Fibroblast of upper back skin (primary cell): ENCODE measurements around the gene SPATA18.
"Not testable (repeated sequence)": the region's sequence is repeated elsewhere in the genome, so short reads cannot be mapped to it uniquely, and the experiment has no call there.

Experiments
- DNase-seq: peaks from one replicate; pipeline ENCODE4 v3.0.0-alpha.2; 2013

The SPATA18 gene

DNA sequence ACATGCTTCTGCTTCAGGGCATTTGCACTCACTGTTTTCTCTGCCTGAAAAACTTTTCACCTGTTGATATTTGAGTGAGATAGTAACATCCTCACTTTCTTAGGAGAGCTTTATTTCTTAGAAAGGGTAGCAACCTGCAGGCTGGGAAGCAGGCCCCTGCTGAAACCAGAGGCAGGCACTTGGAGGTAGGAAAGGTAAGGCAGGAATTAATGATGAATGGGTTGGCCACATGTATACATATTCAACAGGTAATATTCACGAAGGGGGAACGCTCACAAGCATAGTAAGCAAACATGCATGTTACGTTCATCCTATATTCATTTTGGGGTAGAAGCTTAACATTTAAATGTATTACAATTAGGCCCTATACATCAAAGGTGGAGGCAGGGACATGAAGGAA, 3.1 kb downstream of the SPATA18 start:
- DNase-seq = no peak

DNA sequence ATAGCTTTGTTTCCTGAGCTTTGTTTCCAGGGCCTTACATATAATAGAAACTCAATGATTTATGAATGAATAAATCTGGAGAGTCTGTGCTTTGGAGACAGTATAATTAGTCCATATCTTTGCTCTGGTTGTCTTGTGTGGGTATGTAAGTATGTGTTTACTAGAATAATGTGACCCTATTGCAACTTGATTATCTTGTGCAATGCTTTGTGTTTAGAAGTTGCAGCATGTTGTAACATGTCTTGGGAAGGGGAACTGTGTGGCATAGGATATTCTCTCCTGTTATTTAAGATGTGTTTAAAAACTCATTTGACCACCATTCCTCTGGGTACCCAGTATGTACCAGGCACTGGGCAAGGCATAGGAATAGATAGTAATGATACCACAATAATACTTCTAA, 6.1 kb downstream of the SPATA18 start:
- no peak for DNase-seq

DNA sequence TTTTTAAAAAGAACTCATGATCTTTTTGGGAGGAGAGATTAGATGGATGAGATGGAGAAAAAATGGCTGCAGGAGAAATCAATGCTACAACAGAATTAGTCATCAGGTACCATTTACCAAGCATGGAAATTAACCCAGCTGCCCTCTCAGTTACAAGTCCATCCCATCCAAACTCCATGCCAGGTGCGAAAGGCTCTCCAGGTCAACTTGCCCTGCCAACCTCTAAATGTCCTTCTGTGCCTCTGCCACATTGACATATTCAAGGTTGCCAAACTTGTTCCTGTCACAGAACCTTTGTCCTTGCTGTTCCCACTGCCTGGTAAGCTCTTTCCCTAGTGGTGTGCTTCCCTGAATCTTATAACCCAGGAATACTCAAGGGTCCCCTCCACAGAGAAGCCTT, 7.2 kb downstream of the SPATA18 start:
- DNase-seq = no peak

DNA sequence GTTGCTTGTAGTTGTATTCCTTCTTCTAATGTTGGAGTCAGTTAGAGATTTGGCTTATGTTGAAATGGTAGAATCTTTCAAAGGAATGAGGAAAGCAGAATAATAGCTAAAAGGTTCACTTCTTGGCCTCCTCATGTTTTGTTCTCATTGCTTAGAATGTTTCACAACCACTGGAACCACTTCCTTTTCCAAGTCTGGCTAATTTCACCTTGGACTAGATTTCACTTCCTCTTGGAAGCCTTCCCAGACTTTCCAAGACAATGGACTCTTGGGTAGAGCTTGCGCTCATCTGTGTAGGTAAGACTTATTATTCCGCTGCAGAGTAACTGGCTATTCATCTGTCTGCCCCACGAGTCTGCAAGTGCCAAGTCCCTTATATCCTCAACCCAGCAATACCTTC, 8.3 kb downstream of the SPATA18 start:
- DNase-seq = peak; percentile 77

DNA sequence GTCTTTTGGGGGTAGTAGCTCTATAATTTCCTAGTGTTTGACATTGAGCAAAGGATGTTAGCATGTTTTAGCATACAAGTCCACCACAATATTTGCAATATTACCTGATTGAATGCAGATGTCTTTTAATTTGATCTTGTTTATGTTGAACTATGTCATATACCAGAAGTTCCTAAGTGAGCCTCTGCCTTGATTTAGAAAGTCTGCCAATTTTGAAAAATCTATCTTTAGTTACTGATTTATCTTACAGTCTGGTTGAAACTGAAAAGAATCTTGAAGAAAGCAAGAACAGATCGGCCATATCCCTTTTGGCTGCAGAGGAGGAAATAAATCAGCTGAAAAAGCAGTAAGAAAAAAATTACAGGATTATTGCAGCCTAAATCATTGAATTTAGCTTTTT, 18.5 kb downstream of the SPATA18 start:
- peak; percentile 20 for DNase-seq

DNA sequence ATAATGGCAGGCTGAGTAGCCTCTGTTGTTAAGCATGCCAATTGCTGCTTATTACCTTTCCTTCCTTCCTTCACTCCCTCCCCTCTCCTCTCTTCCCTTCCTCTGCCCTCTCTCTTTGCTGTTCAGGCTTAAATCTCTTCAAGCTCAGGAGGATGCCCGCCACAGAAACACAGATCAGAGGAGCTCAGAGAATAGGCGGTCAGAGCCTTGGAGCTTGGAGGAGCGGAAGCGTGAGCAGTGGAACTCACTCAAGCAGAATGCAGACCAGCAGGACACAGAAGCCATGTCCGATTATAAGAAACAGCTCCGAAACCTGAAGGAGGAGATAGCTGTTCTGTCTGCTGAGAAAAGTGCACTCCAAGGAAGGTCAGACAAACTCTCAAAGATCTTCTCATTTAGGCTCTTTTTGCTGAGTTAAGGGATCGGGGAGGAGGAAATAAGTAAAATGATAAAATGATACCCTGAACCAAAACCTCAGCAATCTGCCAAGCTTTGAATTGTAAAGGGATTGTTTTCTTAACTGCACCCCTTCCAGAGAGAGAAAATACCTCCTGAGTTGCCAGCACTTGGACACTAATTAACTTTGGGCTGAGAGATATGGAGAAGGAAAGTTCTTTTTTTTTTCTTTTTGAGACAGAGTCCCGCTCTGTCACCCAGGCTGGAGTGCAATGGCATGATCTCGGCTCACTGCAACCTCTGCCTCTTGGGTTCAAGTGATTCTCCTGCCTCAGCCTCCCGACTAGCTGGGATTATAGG, 20.9 kb downstream of the SPATA18 start:
- DNase-seq = no peak

DNA sequence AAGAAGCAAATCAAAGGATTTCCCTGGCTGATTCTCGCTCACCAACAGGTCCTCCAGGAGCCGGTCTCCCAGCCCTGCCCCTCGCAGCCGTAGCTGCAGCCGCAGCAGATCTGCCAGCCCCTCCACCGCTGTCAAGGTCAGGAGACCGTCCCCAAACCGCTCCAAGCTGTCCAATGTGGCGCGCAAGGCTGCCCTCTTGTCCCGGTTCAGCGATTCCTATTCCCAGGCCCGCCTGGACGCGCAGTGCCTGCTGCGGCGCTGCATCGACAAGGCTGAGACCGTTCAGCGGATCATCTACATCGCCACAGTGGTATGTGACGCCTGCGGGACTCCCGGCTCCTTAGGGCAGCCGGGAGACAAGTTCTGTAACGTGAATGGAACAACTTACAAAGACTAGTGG, 25.6 kb downstream of the SPATA18 start:
- peak; percentile 10 for DNase-seq

DNA sequence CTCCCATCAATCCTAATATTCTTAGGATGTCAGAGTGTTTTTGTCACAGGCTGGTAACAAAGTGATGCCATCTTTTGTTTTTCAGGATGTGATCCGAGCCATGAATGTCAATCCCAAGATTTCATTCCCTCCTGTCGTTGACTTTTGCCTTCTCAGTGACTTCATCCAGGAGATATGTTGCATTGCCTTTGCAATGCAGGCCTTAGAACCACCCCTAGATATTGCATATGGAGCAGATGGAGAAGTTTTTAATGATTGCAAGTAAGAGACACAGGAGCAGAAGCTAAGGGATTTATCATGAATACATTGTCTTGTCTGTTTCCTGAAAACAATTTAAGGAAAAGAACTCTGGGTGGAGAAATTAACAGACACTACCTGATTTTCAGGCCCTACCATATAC, 28.6 kb downstream of the SPATA18 start:
- DNase-seq = no peak

DNA sequence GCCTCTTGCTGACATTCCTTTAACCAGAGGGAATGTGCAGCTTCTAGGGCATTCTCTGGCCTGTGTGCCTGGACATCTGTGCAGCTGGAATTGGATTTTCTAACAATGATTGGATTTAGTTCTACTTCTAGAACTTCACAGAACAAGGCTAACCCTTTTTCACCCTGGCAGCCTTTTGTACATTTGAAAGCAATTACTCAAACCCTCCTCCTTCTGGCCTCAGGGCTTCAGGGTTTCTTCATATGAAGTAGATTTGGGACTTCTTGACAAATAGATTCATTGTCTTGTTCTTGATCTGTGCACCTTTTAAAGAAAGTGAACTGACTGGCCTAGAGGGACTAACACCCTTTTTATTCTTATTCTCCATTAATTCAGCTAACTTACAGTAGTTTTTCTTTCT, 30.1 kb downstream of the SPATA18 start:
- DNase-seq = no peak

DNA sequence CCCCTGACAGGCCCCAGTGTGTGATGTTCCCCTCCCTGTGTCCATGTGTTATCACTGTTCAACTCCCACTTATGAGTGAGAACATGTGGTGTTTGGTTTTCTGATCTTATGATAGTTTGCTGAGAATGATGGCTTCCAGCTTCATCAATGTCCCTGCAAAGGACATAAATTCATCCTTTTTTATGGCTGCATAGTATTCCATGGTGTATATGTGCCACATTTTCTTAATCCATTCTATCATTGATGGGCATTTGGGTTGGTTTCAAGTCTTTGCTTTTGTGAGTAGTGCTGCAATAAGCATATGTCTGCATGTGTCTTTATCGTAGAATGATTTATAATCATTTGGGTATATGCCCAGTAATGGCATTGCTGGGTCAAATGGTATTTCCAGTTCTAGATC, 35.3 kb downstream of the SPATA18 start:
- DNase-seq = not testable (repeated sequence)

DNA sequence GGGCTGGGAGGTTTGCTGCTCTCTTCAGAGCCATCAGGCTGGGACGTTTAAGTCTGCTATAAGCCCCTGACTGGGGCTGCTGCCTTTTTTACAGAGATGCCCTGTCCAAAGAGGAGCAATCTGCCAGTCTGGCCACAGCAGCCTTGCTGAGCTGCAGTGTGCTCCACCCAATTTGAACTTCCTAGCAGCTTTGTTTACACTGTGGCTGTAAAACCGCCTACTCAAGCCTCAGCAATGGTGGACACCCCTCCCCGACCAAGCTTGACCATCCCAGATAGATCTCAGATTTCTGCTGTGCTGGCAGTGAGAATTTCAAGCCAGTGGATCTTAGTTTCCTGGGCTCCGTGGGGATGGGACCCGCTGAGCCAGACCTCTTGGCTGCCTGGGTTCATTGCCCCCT, 40.7 kb downstream of the SPATA18 start:
- DNase-seq = no peak

DNA sequence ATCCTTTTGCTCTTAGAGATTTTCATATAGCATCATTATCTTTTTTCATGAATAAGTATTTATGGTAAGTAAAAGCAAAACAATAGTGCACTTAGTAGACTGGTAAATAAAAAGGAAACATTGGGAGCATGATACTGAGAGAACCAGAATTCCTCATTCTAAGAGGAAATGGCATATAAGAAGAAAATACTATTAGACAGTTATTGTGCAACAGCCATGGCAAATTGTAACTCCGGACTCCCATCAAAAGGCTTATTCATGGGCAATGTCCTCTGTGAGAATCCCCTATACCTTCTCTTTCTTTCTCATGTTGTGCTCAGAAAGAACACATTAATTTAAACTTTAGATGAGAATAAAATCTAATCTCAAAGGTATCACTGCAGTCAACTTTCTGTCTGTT, 42.4 kb downstream of the SPATA18 start:
- DNase-seq = no peak

DNA sequence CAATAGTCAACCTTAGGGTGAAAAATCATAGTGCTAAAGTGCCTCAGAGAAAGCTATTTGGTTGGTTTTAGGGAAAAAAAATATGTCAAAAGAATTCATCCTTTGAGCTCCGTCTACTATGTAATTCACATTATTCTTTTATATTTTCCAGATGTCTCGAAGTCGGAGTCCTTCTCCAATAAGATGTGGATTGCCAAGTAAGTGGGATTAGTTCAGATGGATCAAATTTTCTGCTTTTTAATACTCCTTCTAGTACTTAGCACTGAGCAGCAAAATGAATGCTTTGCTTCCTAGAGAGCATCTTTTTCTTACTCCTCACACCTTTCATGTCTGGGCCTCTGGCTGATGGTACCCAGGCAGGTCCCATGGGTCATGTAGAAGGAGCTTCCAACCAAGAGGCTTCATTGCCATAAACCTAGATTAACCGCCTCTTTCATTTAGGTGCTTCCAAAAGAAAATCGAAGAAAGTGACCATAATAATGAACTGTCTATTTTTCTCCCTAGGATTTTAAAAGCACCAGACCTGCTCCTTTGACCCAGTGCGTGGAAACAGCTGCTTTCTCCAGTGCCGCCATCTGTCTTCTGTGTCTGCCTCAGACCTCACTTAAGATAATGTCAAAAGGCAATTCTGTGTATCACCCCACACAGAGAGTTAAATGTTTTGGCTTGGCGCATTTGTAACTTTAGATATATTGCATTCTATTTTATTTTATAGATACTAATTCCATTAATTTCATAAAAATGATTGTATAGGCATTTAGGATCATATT, 43.5 kb downstream of the SPATA18 start:
- peak; percentile 8 for DNase-seq

DNA sequence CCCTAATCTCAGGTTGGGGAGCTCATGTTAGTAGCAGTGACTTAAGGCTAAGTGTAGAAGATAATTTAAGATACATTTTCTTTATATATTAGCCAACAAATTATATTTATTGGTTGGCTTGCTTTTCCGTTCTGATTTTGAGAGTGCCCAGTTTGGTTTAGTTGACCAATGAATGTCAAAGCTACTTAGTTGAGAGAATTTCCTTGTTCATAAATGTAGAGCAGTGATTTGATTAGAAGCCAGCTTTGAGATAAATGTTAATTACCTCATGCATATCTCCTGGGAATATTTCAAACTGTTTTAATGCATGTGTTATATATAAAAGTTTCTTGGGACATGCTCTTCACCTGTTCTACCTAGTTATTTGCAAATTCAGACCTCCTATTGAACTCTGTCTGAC, 44.3 kb downstream of the SPATA18 start:
- DNase-seq = no peak

DNA sequence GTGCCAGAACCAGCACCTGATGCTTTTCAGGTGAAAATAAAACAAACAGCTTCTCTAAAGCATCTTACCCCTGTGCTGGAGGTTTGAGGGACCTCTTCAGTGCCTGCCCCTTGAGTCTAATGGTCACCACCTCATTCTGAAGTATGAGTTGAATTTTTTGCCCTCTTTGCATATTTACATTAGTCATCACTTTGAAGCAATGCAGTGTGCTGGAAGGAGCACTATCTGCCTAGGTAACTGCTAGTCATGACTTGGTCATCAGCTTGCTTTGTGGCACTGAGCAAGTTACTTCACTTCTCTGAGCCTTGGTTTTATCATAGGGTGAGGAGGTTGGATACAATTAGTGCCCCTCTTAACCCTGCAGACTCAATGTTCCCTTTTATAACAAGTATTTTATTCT, 44.9 kb downstream of the SPATA18 start:
- DNase-seq = peak; percentile 4

DNA sequence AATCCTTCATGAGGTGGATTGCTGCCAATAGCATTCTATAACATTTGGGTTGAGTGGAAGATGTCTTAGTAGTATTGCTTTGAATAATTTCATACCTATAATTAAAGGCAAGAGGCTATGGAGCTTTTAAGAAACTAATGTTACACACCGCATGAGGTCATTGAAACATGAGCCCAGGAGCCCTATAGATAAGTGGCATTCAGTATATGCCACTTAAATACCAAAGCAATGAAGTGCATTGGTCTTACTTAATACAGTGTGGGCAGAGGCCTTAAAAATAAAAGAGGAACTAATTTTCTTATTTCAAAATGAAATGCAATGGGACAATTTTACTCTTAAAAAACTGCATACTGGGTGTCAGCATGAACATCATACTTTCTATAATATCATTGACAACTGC, 47.5 kb downstream of the SPATA18 start:
- no peak for DNase-seq

DNA sequence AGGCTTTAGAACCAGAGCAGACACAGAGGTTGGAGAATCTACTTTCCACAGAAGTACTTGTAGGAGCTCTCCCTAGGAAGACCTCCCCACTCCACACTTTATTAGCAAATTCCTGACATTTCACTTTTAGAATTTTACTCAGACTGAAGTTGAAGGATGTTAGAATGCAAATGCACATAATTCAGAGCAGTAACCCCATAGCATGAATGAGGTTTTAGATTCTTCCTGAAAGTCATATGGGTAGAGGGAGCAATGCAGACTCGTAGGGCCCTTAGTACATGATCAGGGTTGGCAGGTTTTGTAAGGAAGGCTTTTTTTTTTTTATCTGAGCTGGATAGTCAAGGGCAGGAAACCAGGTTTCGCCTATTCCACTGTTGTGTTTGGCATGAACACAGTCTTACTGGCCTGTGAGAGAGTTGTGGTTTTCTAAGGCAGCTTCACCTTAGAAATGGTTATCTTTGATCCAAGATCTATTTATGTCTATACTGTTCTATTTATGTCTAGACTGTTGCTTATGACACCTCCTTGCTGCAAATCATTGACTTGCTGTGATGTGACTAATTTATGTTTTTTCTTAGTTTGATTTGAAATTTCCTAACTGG, 48.9 kb downstream of the SPATA18 start:
- peak; percentile 61 for DNase-seq

DNA sequence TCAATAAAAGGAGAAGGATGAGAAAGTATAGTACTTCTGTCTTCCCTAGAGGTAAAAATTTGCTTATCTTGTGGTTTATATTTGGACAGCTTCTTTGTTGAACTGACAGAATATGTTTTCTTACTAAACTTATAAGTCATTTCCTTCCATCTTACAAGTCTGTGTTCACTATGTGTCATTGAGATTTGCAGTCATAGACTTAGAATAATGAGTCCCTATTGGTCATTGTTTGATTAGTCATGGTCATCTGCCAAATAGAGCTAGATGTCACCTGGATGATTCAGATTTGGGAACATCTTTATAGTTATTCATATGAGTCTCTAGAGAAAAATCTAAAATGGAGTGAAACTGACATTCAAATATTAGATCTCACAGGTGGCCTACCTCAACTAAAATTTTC, 51.5 kb downstream of the SPATA18 start:
- peak; percentile 47 for DNase-seq

DNA sequence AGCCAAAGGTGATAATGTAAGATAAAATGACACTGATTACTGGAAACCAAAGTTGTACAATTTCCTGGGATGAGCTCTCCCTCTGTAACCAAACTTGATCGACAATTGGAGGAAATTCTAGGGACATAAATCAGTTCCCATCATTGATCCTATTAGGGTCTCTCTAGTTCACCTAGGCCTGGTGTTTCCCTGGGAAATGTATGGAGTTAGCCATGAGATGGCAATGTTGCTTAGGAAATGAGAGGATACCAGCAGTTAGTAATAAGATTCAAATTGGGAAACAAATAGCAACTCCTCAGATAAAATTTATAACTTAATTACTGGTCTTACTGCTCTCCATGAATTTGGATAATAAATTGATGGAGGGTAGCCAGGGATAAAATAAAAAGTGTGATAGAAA, 52.2 kb downstream of the SPATA18 start:
- peak; percentile 45 for DNase-seq

DNA sequence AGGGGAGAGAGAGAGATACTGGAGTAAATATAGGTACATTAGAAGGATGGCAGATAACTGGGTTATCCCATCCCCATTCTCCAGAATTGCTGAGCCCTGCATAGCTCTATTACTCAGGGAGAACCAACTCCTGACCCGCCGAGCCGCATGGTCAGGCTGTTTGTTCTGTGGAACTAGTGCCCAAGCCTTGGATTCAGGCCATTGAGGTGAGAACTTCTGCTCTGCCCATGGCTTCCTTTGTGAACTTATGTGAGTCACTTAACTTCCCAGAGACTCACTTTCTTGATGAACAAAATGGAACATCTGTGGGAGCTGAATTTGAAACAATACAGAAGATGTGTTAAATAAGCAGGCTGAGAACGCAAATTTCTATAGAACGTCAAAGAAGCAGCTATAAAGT, 54.2 kb downstream of the SPATA18 start:
- DNase-seq = no peak

DNA sequence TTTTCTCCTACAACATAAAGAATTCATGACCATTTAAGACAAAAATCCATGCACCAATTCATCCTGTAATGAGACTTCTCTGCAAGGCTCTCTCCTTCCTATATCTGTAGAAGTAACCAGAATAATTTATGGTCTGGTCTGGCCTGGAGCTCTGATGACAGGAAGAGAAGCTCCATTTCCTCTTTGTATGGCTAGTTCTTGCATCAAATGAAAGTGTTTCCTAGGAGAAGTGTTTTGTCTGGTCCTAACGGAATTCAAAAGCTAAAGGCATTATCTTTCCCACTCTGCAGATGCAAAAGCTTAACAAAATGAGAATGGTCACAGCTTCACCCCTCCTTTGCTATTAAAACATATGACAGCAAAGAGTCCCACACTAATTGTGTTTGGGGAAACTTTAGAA, 55.1 kb downstream of the SPATA18 start:
- peak; percentile 56 for DNase-seq

DNA sequence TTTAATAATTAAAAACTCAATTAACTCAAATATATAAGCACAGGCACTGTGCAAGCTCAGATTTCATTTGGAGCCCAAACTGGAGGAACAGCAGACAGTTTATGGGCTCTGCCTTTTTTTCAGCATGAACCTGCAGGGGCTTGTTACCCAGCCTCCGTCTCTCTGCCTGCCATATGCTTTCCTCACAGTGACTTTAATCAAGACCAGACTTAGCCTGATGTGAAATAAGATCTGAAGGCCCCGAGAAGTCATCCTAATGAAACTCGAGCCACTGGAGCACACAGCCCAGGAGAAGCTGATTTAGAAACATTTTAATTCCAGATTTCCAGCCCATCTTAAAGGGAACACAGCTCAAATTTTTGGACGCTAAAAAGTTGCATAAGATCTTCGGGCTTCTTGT, 55.6 kb downstream of the SPATA18 start:
- peak; percentile 82 for DNase-seq

DNA sequence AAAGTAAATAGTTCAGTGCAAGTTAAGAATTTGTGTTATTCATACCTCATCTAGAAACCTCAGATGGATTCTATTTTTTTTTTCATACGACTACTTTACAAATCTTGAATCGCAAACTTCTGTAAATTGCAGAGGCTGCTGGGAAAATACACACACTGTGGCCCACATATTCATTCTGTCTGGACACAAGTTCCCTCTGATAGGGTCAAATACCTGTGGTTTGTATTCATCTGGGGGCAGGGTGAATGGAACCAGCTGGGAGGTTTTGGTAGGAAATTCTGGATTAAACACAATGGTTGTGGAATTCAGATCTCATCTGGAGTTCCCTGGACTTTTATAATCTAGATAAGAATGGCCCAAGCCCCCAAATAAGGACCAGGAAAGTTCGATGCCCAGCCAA, 56.2 kb downstream of the SPATA18 start:
- DNase-seq = peak; percentile 86

DNA sequence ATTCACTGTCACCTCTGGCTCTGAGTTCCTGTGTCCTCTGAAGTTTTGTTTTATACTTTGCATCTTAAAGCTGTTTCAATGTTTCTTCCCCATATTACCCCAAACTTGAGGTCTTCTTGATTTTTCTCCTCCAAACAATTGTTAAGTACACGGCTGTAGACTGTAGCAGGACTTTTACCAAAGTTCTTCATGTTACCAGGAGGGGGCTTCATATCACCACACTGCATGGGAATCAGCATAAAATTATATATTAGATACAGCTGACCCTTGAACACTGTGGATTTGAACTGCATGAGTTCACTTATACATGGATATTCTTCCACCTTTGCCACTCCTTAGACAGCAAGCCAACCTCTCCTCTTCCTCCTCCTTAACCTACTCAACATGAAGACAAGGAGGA, 56.6 kb downstream of the SPATA18 start:
- no peak for DNase-seq
